Measurements from ENCODE around the gene TRAFD1. TPM values are rescaled to one million over a fixed set of nuclear protein-coding genes. Genes with fewer than 3 reads are reported as not detected.
A peak's percentile ranks its signal among the peaks of the same experiment; 100 is the strongest.

TRAFD1 gene
- total RNA-seq, 1 donor from 2014 or later: 23.7 TPM

GRCh38 chr12:112198120-112198733 is 72.9 kb downstream of the TRAFD1 start:
- DNase-seq (ENCODE audit: low read depth in 2 of 2): peak; percentile 47 to 69

GRCh38 chr12:112199136-112199535 is 73.8 kb downstream of the TRAFD1 start:
- no peak for DNase-seq (ENCODE audit: low read depth in 2 of 2)

Other genes with a start within 250 kb of the TRAFD1 start
- 3.0 and 4.3 TPM in 2 replicates for gene TMEM116, start 112.4 kb upstream of the TRAFD1 start, total RNA-seq
- 71.8 and 76.3 TPM in 2 replicates for gene ERP29, start 112.1 kb upstream of the TRAFD1 start, total RNA-seq
- 14.2 and 14.4 TPM in 2 replicates for gene NAA25, start 16.8 kb upstream of the TRAFD1 start, total RNA-seq